SK-N-SH (cell line): ENCODE measurements around the gene HMGXB3. TPM values are rescaled to one million over a fixed set of nuclear protein-coding genes. Genes with fewer than 3 reads are reported as not detected.

Source experiments
- CTCF ChIA-PET: fragments of 300-600, 350-600 bp; formaldehyde crosslinking; extraction: SDS; loops from one replicate; lab custom pipeline; 2021; lab: Yijun Ruan, JAX
- POLR2A ChIA-PET: fragments of 350-600 bp; sonication (Branson Sonifier 250); formaldehyde crosslinking; extraction: SDS; loops from one replicate; lab custom pipeline; 2020; ENCODE audit warnings: antibody characterized with exemption, inconsistent platforms; lab: Yijun Ruan, JAX
- DNase-seq: peaks from one replicate; pipeline ENCODE4 v3.0.0; 2012
- H2AFZ ChIP-seq: fragments of 200-600 bp; sonication (generic); 2 replicates; pipeline ENCODE4 v1.8.1; 2016; ENCODE audit warnings: antibody characterized with exemption, mild to moderate bottlenecking, low read depth
- H3F3A ChIP-seq: fragments of 200-600 bp; sonication (generic); replicated peaks from 2 replicates; pipeline ENCODE3; 2016; ENCODE audit warnings: antibody characterized with exemption, mild to moderate bottlenecking; ENCODE audit not compliant: insufficient read depth
- H3K27ac ChIP-seq, 2 experiments: fragments of 200-500 bp in 1 of 2; fragments of 200-600 bp in 1 of 2; sonication (Bioruptor generic) in 1 of 2; sonication (generic), shearing (Covaris generic) in 1 of 2; 2 replicates each; pipeline versions ENCODE4 v1.5.1 to v1.6.1; 2014 to 2016; ENCODE audit warnings: low read depth in 2 of 2, inconsistent platforms in 1 of 2, low read length in 1 of 2, mild to moderate bottlenecking in 1 of 2, mixed read lengths in 1 of 2
- H3K27me3 ChIP-seq: fragments of 200-600 bp; sonication (generic), shearing (Covaris generic); 2 replicates; pipeline ENCODE4 v1.6.1; 2016; ENCODE audit warnings: mixed run types; ENCODE audit not compliant: insufficient read depth
- H3K36me3 ChIP-seq, 2 experiments: fragments of 200-500 bp in 1 of 2; fragments of 200-600 bp in 1 of 2; sonication (Bioruptor generic) in 1 of 2; sonication (generic) in 1 of 2; replicated peaks in 1 of 2; 2 replicates each; pipeline versions ENCODE3 to v1.5.1; 2014 to 2016; ENCODE audit warnings: low read length in 1 of 2, mild to moderate bottlenecking in 1 of 2; ENCODE audit not compliant: insufficient read depth in 2 of 2, control insufficient read depth in 1 of 2
- H3K4me1 ChIP-seq, 2 experiments: fragments of 200-500 bp in 1 of 2; fragments of 200-600 bp in 1 of 2; sonication (Bioruptor generic) in 1 of 2; sonication (generic), shearing (Covaris generic) in 1 of 2; 2 replicates each; pipeline versions ENCODE4 v1.5.1 to v1.6.1; 2014 to 2016; ENCODE audit warnings: low read depth in 1 of 2, low read length in 1 of 2, mixed run types in 1 of 2; ENCODE audit not compliant: insufficient read depth in 2 of 2, control insufficient read depth in 1 of 2
- H3K4me2 ChIP-seq: fragments of 200-600 bp; sonication (generic), shearing (Covaris generic); 2 replicates; pipeline ENCODE4 v1.6.1; 2017; ENCODE audit warnings: mixed run types
- H3K4me3 ChIP-seq, 2 experiments: fragments of 200-500 bp in 1 of 2; fragments of 200-600 bp in 1 of 2; sonication (Bioruptor generic) in 1 of 2; sonication (generic), shearing (Covaris generic) in 1 of 2; 2 replicates each; pipeline versions ENCODE4 v1.5.1 to v1.8.1; 2014 to 2016; ENCODE audit warnings: low read depth in 2 of 2, inconsistent platforms in 1 of 2, low read length in 1 of 2, mild to moderate bottlenecking in 1 of 2, mixed read lengths in 1 of 2, moderate library complexity in 1 of 2
- H3K79me2 ChIP-seq: fragments of 200-600 bp; sonication (generic); 2 replicates; pipeline ENCODE4 v1.8.1; 2017; ENCODE audit warnings: mild to moderate bottlenecking; ENCODE audit not compliant: insufficient read depth
- H3K9ac ChIP-seq: fragments of 200-600 bp; sonication (generic); 2 replicates; pipeline ENCODE4 v1.6.1; 2017; ENCODE audit warnings: mixed run types
- H3K9me2 ChIP-seq: fragments of 200-600 bp; sonication (generic); 2 replicates; pipeline ENCODE4 v1.6.1; 2017; ENCODE audit warnings: mixed run types
- H3K9me3 ChIP-seq: fragments of 200-600 bp; sonication (generic); 2 replicates; pipeline ENCODE4 v1.6.1; 2017; ENCODE audit warnings: mixed run types, mild to moderate bottlenecking, moderate library complexity
- H4K20me1 ChIP-seq: fragments of 200-600 bp; sonication (generic); 2 replicates; pipeline ENCODE4 v1.6.1; 2017; ENCODE audit warnings: mild to moderate bottlenecking, mixed run types; ENCODE audit not compliant: insufficient read depth
- FOXM1 ChIP-seq: IDR thresholded peaks from 2 replicates; pipeline ENCODE4 v1.4.0; 2012; ENCODE audit warnings: low read depth, mild to moderate bottlenecking
- GABPA ChIP-seq: IDR thresholded peaks from 2 replicates; pipeline ENCODE4 v1.4.0; 2012; ENCODE audit warnings: low read depth, mild to moderate bottlenecking
- GATA2 ChIP-seq: sonication (generic); formaldehyde crosslinking; IDR thresholded peaks from 2 replicates; pipeline ENCODE4 v1.5.0; 2020; ENCODE audit warnings: mild to moderate bottlenecking, missing genetic modification reagents
- MAX ChIP-seq: IDR thresholded peaks from 2 replicates; pipeline ENCODE4 v1.4.0; 2012; ENCODE audit warnings: low read depth
- MEF2A ChIP-seq: IDR thresholded peaks from 2 replicates; pipeline ENCODE4 v1.4.0; 2012; ENCODE audit warnings: low read depth, borderline replicate concordance
- MXI1 ChIP-seq: IDR thresholded peaks from 2 replicates; pipeline ENCODE4 v1.6.1; 2012; ENCODE audit warnings: mild to moderate bottlenecking, low read depth, low read length, improper control_type of control experiment
- POLR2AphosphoS5 ChIP-seq: IDR thresholded peaks from 2 replicates; pipeline ENCODE4 v1.6.1; 2012; ENCODE audit warnings: low read depth, low read length
- RFX5 ChIP-seq: IDR thresholded peaks from 2 replicates; pipeline ENCODE4 v1.6.1; 2012; ENCODE audit warnings: mild to moderate bottlenecking, improper control_type of control experiment, low read length
- TAF1 ChIP-seq: IDR thresholded peaks from 2 replicates; pipeline ENCODE4 v1.6.1; 2012; ENCODE audit warnings: low read depth, mild to moderate bottlenecking, low read length, moderate library complexity, borderline replicate concordance
- ZBTB33 ChIP-seq: IDR thresholded peaks from 2 replicates; pipeline ENCODE4 v1.4.0; 2012; ENCODE audit warnings: low read depth, borderline replicate concordance
- WGBS: methylation state at CpG from one replicate; pipeline ENCODE4 v1.1.6; 2017; ENCODE audit warnings: low lambda C conversion rate; 5-methylcytosine and 5-hydroxymethylcytosine counted together
- polyA plus RNA-seq, 3 experiments: library from polyadenylated mRNA; depleted of rRNA; stranded (reverse); fragments of >200 nt; gene quantifications; 2 replicates each; pipeline ENCODE4 v1.2.3, GENCODE V29; 2012
- TF ChIP-seq, protein P1 (sequence below): fragments of 200-600 bp; sonication (generic); IDR thresholded peaks from 2 replicates; pipeline ENCODE4 v1.6.1; 2017; ENCODE audit warnings: antibody characterized with exemption, mild to moderate bottlenecking, moderate library complexity
- TF ChIP-seq, protein P2 (sequence below): IDR thresholded peaks from 2 replicates; pipeline ENCODE4 v1.4.0; 2012; ENCODE audit warnings: low read depth, borderline replicate concordance
- TF ChIP-seq, protein P3 (sequence below): fragments of 150-350 bp; IDR thresholded peaks from 2 replicates; pipeline ENCODE4 v1.6.1; 2017; ENCODE audit warnings: antibody characterized with exemption, low read length, low read depth, borderline replicate concordance

HMGXB3 gene
- polyA plus RNA-seq, 1 of the 3 experiments (the other 2 are of a cell fraction): 28.8 TPM

DNA sequence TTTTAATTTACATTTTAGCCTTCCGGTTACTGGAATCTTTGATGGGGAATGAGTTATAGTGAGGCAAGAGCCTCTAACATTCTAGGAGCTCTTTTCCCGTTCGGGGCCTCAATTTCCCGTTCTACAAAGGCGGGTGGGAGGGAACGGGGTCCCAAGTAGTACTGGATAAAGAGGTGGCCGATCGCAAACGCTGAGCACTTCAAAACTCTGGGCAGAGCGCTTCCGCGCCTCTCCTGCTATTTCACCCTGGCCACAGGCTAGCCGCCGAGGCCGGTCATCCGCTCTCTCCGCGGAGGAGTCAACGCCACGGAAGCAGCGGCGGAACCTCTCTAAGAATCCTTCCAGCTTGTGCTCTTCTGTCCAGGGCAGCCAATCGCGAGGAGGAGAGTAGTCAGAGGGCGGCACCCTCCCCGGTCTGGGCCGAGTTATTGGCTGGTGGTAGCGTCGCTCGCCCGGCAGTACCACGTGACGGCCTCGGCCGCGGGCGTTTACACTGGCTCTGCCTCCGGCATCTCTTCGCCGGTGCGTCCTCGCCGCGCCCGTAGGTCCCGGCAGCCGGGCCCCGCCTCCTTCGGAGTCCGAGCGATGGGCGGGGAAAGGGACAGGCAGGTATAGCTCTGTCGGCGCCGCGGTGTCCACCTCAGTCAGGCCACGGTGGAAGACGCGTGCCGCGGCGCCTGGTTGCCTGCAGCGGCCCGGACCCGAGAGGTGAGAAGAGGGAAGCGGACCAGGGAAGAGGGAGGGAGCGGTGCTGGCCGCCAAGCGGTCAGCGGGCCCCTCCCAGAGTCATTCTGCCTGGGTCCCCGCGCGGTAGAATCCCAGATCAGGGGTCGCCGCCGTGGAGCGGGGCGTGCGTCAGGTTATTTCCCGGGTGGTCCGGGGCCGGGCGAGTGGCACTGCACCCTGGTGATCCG lies 40.0 kb upstream of the HMGXB3 start, which contains the start of gene SLC26A2 (continued):
- TF ChIP-seq, protein P1, sequence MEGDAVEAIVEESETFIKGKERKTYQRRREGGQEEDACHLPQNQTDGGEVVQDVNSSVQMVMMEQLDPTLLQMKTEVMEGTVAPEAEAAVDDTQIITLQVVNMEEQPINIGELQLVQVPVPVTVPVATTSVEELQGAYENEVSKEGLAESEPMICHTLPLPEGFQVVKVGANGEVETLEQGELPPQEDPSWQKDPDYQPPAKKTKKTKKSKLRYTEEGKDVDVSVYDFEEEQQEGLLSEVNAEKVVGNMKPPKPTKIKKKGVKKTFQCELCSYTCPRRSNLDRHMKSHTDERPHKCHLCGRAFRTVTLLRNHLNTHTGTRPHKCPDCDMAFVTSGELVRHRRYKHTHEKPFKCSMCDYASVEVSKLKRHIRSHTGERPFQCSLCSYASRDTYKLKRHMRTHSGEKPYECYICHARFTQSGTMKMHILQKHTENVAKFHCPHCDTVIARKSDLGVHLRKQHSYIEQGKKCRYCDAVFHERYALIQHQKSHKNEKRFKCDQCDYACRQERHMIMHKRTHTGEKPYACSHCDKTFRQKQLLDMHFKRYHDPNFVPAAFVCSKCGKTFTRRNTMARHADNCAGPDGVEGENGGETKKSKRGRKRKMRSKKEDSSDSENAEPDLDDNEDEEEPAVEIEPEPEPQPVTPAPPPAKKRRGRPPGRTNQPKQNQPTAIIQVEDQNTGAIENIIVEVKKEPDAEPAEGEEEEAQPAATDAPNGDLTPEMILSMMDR: no peak; the same call in 1 of the 2 replicates
- TF ChIP-seq MEF2A (no peak), ZBTB33 (no peak), GABPA (peak; percentile 64), FOXM1 (no peak), RFX5 (no peak)
- TF ChIP-seq, protein P2, sequence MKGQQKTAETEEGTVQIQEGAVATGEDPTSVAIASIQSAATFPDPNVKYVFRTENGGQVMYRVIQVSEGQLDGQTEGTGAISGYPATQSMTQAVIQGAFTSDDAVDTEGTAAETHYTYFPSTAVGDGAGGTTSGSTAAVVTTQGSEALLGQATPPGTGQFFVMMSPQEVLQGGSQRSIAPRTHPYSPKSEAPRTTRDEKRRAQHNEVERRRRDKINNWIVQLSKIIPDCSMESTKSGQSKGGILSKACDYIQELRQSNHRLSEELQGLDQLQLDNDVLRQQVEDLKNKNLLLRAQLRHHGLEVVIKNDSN: peak; percentile 99
- TF ChIP-seq, protein P3, sequence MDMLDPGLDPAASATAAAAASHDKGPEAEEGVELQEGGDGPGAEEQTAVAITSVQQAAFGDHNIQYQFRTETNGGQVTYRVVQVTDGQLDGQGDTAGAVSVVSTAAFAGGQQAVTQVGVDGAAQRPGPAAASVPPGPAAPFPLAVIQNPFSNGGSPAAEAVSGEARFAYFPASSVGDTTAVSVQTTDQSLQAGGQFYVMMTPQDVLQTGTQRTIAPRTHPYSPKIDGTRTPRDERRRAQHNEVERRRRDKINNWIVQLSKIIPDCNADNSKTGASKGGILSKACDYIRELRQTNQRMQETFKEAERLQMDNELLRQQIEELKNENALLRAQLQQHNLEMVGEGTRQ: peak; percentile 89

DNA sequence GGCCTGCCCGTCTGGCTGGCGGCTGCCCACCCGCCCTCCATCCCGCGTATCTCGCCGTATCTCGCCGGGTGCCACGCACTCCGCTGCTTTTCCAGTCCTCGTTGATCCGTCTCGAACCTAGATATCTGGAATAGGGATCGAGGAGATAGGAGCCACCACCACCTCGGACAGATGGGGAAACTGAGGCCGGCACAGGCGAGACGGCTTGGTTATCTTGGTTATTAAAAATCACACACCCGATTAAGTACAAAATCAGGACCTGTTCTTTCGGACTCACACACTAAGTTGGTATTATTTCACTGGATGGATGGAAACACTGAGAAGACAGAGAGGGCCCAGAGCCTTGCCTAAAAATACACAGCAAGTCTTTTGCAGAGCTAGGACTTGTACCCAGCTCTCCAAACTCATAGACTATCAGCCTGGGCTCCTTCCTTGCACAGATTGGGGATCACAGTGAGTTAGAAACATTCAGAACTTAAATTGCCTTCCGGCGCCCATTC lies 39.3 kb upstream of the HMGXB3 start:
- WGBS: 16% methylated on average over 11 of the region's 23 CpGs
- Histone ChIP-seq H3K27me3 (no peaks in the 10 kb centered on the region), H3K9me3 (no peaks in the 10 kb centered on the region), H3K36me3 (no peaks in the 10 kb centered on the region), H4K20me1 (no peaks in the 10 kb centered on the region), H3K79me2 (peaks cover 11% of the 10 kb centered on the region; the same call in 1 of the 2 replicates), H3K9me2 (no peaks in the 10 kb centered on the region), H3K27ac (peak overlapping the region in 1 of 2 experiments; percentile 94; a peak in 2 of 4 replicates), H3K4me1 (peaks cover 10 to 12% of the 10 kb centered on the region in 2 experiments; a peak in 3 of 4 replicates), H2AFZ (peak overlapping the region; percentile 89), H3K9ac (peak overlapping the region; percentile 70), H3K4me3 (peak overlapping the region; percentile 73 to 77), H3F3A (peaks cover 24% of the 10 kb centered on the region), H3K4me2 (peak overlapping the region; percentile 85)
- TF ChIP-seq, protein P2: no peak
- TF ChIP-seq MXI1 (no peak), MAX (no peak), POLR2AphosphoS5 (no peak), GATA2 (CRISPR knock-in tag) (peak; percentile 32; the same call in 1 of the 2 replicates), TAF1 (no peak)
- ChIA-PET CTCF (interaction anchor here (0.7 to 12.1 kb wide), 26 partner anchors 8 to 328 kb away, joined by 3 to 244 read pairs (median 5); partner anchors contain the start of gene TIGD6), POLR2A (interaction anchor here (1.2 kb wide), 1 partner anchor 127 kb away, joined by 3 read pairs; no protein-coding TSS in a partner anchor)
- no peak for DNase-seq
